Activated T-cell treated with anti-CD3 and anti-CD28 coated beads, Interleukin-2, amount 50 U/mL, for 1 hour (primary cell): ENCODE data around the gene DENND6B.
"Not testable (repeated sequence)": the region's sequence is repeated elsewhere in the genome, so short reads cannot be mapped to it uniquely, and the experiment has no call there.

Experiments
- DNase-seq: peaks from one replicate; pipeline ENCODE4 v3.0.0-alpha.2; 2020

Gene DENND6B

DNA sequence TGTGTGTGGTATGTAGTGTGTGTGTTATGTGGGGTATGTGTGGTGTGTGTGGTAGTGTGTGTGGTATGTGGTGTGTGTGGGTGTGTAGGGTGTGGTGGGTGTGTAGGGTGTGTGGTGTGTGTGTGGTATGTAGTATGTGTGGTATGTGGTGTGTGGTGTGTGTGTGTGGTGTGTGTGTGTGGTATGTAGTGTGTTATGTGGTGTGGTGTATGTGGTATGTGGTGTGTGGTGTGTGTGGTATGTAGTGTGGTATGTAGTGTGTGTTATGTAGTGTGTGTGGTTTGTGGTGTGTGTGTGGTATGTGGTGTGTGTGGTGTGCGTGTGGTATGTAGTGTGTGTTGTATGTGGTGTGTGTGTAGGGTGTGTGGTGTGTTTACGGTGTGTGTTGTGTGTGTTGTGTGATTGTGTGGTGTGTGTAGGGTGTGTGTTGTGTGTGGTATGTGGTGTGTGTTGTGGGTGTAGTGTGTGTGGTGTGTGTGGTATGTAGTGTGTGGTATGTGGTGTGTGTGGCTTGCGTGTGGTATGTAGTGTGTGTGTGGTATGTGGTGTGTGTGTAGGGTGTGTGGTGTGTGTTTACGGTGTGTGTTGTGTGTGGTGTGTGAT is 12.1 kb upstream of the DENND6B start:
- no peak for DNase-seq

DNA sequence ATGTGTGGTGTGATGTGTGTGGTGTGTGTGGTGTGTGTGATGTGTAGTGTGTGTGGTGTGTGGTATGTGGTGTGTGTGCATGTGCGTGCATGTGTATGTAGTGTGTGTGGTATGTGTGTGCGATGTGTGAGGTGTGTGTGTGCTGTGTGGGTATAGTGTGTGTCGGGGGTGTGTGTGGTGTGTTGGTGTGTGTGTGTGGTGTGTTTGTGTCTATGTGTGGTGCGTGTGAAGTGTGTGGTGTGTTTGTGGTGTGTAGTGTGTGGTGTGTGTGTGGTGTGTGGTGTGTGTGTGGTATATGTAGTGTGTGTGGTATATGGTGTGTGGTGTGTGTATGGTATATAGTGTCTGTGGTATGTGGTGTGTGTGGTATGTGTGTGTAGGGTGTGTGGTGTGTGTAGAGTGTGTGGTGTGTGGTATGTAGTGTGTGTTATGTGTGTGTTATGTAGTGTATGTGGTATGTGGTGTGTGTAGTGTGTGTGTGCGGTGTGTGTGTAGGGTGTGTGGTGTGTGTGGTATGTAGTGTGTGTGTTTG is 11.3 kb upstream of the DENND6B start:
- DNase-seq = no peak

DNA sequence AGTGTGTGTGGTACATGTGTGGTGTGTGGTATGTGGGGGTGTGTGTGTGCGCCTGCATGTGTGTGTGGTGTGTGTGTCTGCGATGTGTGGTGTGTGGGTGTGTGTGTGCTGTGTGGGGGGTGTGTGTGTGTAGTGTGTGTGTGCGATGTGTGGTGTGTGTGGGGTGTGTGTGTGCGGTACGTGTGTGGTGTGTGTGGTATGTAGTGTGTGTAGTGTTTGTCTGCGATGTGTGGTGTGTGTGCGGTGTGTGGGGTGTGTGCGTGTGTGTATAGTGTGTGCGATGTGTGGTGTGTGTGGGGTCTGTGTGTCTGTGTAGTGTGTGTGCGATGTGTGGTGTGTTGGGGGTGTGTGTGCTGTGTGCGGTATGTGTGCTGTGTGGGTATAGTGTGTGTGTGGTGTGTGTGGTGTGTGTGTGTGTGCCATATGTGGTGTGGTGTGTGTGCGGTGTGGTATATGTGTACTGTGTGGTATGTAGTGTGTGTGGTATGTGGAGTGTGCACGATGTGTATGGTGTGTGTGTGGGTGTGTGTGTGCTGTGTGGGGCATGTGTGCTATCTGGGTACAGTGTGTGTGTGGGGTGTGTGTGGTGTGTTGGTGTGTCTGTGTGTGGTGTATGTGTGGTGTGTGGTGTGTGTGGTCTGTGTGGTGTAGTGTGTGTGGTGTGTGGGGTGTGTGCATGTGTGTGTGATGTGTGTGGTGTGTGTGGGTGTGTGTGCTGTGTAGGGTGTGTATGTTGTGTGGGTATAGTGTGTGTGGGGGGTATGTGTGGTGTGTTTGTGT is 10.6 kb upstream of the DENND6B start:
- DNase-seq = no peak

DNA sequence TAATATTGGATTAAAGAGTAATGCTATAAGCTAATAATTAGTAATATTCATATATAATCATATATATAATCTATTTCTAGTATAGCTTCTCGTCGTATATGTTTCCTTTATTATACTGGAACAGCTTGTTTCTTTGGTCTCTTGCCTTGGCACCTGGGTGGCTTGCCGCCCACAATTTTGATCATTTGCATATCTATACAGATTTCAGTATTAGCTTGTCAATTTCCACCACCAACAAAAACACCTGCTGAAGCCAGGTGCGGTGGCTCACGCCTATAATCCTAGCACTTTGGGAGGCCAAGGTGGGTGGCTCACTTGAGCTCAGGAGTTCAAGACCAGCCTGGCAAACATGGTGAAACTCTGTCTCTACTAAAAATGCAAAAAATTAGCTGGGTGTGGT is 7.6 kb upstream of the DENND6B start:
- DNase-seq = not testable (repeated sequence)

DNA sequence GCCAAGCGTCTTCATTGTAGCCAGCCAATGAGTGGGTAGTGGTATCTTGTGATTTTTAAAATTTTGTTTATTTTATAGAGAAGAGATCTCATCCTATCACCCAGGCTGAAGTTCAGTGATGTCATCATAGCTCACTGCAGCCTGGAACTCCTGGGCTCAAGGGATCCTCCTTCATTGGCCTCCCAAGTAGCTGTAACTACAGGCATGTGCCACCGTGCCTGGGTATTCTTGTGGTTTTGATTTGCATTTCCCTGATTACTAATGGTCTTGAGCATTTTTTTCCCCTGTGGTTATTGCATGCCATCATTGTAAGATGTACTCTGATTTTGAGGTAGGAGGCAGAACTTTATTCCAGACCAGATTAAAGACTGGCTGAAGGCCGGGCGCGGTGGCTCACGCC is 2.4 kb upstream of the DENND6B start:
- no peak for DNase-seq

DNA sequence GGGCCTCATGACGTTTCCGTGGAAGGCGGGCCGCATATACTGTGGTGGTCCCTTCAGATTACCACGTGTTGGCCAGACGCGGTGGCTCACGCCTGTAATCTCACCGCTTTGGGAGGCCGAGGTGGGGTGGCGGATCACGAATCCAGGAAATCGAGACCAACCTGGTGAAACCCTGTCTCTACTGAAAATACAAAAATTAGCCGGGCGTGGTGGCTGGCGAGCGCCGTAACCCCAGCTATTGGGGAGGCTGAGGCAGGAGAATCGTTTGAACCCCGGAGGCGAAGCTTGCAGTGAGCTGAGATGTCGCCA is 853 bp upstream of the DENND6B start:
- no peak for DNase-seq

DNA sequence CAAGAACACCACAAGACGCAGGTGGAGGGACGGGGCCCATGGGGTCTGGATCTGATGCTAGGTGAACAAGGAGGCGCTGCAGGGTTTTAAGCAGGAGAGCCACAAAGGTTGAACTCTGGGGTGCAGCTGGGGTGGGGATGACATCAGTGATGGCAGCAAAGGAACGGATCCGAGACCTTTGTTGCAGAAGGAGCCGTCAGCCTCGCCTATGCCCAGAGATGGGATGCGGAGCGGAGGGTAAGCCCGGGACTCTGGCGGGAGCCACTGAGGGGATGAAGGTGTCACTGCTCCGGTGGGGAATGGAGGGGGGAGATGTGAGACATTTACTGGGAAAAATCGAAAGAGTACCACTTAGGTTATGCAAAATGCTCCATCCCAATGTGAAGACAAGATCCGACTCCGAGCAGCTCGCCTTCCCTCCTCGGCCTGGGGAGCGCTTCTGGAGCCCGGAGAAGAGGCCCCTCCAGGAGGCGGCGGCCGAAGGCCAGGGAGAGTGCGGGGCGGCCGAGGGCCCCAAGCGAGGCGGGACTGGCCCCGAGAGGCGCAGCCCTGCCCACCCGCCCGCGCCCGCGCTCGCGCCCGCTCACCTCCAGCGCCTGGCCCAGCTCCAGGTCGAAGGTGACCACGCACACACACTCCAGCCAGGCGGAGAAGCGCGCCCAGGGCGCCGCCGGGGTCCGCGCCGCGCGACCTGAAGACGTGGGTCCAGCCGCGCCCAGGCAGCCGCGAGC is 422 bp downstream of the DENND6B start:
- DNase-seq = no peak

DNA sequence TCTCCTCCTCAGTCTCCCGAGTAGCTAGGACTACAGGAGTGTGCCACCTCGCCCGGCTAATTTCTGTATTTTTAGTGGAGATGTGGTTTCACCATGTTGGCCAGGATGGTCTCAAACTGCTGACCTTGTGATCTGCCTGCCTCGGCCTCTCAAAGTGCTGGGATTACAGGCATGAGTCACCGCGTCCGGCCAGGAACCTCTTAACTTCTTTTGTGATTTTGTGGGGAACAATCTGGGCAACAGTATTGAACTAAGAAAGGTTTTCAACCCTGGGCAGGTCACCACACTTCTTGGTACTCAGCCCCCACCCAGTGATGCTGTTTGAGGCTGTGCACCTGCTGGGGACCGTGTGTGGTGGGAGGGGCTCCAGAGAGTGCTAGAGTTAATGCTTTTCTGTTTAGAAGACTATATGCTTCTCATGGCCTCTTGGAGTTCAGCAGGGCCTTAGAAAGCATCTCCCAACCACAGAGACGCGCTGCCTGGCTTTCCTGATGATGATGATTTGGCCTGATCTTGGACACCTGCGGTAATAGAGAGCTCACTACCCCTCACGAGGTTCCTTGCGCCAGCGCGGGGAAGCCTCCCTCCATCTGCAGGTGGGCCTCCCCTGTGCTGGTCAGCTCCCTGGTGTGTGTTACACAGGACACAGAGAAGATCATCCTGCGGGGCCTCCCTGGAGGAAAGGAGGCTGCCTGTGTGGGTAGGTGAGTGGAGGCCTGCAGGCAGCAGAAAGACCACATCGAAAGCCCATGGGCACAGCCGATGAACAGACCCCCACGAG is 1.2 kb downstream of the DENND6B start:
- no peak for DNase-seq

DNA sequence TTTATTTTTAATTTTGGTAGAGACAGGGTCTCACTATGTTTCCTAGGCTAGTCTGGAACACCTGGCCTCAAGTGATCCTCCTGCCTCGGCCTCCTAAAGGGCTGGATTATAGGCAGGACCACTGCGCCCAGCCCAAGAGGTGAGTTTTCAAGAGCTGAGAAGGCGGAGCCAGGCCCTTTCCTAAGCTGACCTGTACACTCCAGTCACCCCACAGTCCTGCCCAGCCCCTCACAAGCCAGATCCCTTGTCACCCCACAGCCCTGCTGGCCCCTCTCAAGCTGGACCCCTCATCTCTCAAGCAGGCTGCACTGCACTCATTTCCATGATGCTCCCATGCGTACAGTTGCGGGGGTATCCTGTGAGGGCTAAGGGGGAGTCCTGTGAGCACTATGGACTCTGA is 2.9 kb downstream of the DENND6B start:
- DNase-seq = no peak

DNA sequence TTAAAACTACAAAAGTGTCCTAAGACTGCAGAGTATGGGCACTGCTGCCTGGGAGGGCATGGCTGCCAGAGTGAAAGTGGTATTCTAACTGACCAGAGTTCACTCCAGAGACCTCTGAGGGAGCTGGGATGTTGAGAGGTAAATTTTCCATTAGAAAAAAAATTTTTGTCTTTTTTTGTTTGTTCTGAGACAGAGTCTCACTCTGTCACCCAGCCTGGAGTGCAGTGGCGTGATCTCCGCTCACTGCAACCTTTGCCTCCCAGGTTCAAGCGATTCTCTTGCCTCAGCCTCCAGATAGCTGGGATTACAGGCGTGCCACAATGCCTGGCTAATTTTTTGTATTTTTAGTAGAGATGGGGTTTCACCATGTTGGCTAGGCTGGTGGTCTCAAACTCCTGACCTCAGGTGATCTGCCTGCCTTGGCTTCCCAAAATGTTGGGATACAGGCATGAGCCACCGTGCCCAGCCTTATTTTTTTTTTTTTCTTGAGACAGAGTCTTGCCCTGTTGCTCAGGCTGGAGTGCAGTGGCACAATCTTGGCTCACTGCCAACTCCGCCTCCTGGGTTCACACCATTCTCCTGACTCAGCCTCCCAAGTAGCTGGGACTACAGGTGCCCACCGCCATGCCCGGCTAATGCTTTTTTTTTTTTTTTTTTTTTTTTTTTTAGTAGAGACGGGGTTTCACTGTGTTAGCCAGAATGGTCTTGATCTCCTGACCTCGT is 4.3 kb downstream of the DENND6B start:
- not testable (repeated sequence) for DNase-seq

DNA sequence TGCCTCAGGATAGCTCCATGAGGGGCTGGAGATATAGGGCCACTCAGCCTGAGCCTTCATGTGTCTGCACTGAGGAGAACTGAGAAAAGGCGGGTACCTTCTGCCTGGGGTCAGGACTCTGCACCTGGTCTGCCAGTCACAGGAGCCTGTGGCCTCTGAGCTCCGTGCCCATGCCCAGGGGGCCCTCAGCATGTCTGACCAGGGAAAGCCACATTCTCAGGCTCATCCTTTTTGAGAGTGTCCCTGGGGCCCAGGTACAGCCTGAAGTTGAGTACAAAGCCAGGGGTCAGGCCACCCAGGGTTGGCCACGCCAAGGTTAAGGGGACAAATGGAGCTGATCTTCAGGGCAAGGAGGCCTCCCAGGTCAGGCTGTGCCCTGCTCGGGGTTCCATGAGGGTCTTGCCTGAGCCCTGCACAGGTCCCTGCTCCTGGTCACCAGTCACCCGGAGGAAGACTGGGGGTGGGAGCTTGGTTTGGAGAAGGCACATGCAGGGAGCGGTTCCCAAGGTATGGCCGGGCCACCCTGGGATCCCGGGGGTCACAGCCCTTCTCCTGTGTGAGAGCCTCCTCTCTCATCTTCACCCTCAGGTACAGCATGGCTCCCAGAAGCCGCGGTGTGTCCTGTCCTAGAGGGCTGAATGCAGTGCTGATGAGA is 6.0 kb downstream of the DENND6B start:
- DNase-seq = no peak

DNA sequence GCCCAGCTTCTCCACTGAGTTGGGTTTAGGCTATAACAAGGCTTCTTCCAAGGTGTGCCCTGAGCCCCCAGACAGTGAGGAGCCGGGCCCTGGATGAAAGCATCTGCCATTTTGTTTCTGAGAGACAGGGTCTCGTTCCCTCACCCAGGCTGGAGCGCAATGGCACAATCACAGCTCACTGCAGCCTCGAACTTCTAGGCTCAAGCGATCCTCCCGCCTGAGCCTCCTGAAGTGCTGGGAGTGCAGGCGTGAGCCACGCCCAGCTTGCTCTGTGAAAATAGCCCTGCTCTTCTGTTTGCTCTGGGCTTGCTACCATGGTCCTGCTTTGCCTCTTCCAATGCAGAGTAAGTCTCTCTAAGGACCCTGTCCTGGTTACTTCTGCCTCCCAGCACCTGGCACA is 6.7 kb downstream of the DENND6B start:
- no peak for DNase-seq

DNA sequence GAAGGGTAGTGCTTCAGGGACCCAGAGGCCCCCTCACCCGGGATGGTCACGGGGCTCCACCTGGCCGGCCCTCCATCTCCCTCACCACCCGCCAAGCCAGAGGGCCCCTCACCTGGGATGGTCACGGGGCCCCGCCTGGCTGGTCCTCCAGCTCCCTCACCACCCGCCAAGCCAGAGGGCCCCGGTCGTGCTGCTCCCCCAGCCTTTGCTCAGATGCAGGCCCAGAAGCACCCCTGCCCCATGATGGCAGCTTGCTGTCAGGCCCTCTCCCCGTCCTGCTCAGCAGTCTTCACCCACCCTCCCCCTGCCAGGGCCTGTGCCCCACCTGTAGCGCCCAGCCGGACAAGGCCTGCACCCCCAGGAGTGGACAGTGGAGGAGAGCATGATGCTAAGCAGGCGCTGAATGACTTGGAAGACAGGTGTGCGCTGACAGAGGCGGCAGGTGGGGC is 7.3 kb downstream of the DENND6B start:
- no peak for DNase-seq

DNA sequence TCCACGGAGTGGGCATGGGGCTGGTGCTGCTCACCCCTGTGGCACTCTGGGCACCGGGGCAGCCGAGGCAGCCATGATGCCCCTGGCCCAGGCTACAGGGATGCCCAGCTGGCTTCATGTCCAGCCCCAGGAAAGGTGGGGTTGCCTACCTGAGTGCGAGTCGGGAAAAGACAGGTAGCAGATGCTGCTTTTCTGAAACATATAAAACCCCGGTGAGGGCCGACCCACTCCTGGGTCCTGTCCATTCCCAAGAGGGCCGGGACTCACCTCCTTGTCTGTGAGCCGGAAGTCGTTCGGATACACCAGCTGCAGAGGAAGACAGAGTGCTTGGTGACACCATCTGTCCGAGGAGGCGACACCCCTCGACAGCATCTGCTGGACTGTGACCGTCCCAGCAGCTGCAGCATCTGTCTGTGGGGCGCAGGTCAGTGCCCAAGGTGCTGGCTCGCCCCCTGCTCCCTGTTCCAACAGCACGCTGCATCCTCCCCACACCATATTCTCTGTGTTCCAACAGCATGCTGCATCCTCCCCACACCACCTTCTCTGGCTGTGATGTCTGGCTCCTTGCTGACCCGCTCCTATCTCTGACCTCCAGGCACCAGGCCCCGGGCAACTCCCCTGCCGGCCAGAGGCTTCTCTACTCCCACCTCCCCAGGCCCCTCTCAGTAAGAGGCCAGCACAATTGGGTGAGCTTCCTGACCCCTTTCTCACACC is 8.0 kb downstream of the DENND6B start:
- DNase-seq = no peak

DNA sequence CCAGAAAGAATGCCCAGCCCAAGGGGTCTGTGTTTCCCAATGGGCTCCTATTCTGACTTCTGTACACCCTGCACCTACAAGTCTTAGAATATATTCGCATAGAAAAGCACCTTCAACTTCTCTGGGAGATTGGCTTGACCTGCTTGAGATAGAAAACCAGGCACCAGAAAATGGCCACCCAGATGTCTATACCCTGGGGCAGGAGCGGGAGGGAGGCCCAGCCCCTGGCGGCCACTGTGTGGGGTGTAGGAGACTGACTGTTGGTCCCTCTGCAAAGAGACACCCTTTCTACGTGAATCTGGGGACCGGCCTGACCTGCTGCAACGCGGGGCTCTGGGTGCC is 8.5 kb downstream of the DENND6B start:
- DNase-seq = no peak

DNA sequence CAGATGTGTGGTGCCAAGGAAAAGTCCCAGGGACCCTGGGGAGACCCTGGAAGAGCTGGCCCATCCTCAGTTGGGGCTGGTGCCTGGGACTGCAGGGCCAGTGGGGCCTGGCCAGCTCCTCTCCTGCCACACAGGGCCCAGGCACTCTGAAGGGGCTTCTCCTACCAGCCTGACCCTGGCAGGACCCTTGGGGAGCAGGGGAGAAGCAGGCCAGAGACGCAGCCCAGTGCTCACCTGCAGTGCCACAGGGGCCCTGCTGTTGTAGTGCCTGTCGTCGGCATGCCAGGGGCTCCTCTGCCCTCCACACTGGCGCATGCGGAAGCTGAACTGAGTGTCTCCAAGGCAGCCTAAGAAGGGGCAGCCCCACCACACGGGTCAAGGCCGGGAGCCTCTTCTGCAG is 9.1 kb downstream of the DENND6B start:
- DNase-seq = no peak

DNA sequence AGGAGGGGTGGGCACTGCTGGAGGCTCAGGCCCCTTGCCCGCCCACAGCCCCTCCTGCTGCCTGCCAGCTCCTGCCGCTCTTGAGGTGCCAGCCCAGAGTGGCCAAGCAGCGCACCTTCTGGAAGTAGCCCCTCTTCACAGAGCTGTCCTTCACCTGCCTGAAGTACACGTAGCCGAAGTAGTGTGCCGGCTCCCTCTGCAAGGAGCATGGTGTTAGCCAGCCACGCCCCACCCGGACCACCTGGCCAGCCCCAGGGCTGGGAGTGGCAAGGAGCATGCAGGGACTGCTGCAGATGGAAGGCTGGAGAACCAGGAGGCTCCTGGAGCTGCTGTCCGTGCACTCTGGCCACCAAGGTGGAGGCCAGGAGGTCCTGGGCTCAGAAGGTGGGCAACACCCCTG is 9.6 kb downstream of the DENND6B start:
- no peak for DNase-seq

DNA sequence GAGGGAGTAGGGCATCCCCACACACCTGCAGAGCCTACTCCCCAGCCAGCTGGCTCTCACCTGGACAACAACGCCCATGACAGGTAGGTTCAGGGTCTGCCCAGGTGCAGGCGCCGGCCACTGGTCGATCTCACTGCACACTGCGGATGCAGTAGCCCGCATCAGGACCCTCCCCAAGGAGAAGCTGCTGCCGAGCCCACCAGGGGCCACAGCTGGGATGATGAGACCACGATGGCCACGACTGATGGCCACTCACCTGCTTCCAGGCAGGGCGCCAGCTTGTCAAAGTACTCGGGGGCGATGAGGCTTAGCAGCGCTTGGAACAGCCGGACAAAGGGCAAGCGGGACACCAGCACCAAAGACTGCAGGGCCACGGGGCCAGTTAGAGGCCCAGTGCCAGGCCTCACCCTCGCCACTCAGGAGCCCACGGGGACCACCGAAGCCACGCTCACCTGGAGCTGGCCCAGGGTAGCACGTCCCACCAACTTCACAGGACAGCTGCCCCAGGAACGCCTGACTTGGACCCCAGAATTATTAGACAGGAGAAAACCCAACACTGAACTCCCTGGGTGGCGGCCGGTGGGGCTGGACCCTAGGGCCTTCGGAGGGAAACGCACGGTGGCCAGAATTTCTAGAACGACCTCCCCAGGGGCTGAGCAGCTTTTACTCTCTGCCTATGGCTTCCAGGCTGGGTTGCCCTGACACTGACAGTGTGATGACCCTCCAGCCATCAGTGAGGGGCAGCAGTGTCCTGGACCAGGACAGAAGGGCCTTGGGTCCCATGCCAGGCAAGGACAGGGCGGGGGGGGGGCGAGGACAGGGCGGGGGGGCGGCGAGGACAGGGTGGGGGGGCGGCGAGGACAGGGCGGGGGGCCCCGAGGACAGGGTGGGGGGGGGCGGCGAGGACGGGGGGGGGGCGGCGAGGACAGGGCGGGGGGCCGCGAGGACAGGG is 10.4 kb downstream of the DENND6B start:
- no peak for DNase-seq

DNA sequence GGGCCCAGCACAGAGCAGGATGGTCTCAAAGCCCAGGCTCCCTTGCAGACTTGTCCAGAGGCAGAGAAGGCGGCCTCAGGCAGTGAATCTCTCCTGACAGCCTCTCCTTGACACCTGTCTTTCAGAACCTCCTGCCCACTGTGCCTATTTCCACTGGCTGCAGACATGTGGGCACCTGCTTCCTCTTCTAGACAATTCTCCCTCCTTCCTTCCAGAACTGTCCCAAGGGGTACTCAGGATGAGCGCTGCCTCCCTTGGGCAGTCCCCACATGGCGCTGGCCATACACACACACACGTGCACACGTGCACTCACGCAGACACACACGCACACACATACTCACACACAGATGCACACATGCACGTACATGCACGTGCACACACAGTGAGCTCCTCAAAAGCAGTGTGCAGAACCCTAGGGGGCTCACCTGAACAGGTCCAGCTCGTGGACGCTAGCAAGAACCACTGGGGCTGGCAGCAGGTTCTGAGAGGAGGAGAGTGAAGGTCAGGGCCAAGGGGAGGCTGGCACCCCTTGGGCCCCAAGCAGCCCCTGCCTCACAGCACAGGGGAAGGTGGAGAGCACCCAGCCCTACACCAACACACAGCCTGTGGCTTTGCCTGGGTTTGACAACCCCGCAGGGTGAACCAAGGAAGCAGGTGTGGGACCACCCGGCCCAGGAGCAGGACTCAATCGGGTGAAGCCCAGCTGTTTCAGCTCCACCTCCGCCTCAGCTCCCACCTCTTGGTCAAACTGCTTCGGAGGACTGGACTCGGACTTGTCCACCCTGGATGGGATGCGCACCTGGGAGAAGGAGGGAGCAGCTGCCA is 11.3 kb downstream of the DENND6B start:
- DNase-seq = no peak
